Measurements from ENCODE around the gene PSMD7.

The PSMD7 gene

GRCh38 chr16:74296432-74297144 is at the start of gene PSMD7:
Gene PSMD7, plus strand, starts transcription at chr16:74296814. Its CDS starts 101 bp downstream, at chr16:74296915.
- DNase-seq: peak; percentile 94

GRCh38 chr16:74249254-74249653 is 47.4 kb upstream of the PSMD7 start:
- no peak for DNase-seq

- no peak for DNase-seq
These were observed 46.8 kb upstream of the PSMD7 start for GRCh38 chr16:74249846-74250245.

- no peak for DNase-seq
These were observed 44.3 kb upstream of the PSMD7 start for GRCh38 chr16:74252329-74252728.

GRCh38 chr16:74253161-74253938 is 43.3 kb upstream of the PSMD7 start:
- no peak for DNase-seq

GRCh38 chr16:74257061-74257460 is 39.6 kb upstream of the PSMD7 start:
- no peak for DNase-seq

GRCh38 chr16:74261068-74261467 is 35.5 kb upstream of the PSMD7 start:
- no peak for DNase-seq

- no peak for DNase-seq
These were observed 31.8 kb upstream of the PSMD7 start for GRCh38 chr16:74264811-74265210.

GRCh38 chr16:74268372-74268782 is 28.2 kb upstream of the PSMD7 start:
- no peak for DNase-seq

- DNase-seq: no peak
These were observed 24.7 kb upstream of the PSMD7 start for GRCh38 chr16:74271872-74272271.

GRCh38 chr16:74275031-74275636 is 21.5 kb upstream of the PSMD7 start:
- DNase-seq: peak; percentile 12

- DNase-seq: no peak
These were observed 20.9 kb upstream of the PSMD7 start for GRCh38 chr16:74275711-74276110.

- no peak for DNase-seq
These were observed 18.6 kb upstream of the PSMD7 start for GRCh38 chr16:74277974-74278373.

- DNase-seq: no peak
These were observed 17.3 kb upstream of the PSMD7 start for GRCh38 chr16:74279266-74279665.

- no peak for DNase-seq
These were observed 16.8 kb upstream of the PSMD7 start for GRCh38 chr16:74279805-74280204.

GRCh38 chr16:74280448-74280847 is 16.2 kb upstream of the PSMD7 start:
- no peak for DNase-seq

GRCh38 chr16:74281300-74281699 is 15.3 kb upstream of the PSMD7 start:
- no peak for DNase-seq

GRCh38 chr16:74283716-74284115 is 12.9 kb upstream of the PSMD7 start:
- DNase-seq: no peak

GRCh38 chr16:74288065-74288464 is 8.5 kb upstream of the PSMD7 start:
- DNase-seq: no peak

GRCh38 chr16:74290356-74290755 is 6.3 kb upstream of the PSMD7 start:
- no peak for DNase-seq

GRCh38 chr16:74291176-74291575 is 5.4 kb upstream of the PSMD7 start:
- DNase-seq: no peak

GRCh38 chr16:74291577-74292208 is 4.9 kb upstream of the PSMD7 start:
- no peak for DNase-seq

- DNase-seq: no peak
These were observed 546 bp upstream of the PSMD7 start for GRCh38 chr16:74296104-74296431.

Data from activated CD4-positive, alpha-beta T cell treated with anti-CD3 and anti-CD28 coated beads, Interleukin-2, Interleukin-6, amounts not matched to agents 100 ng/mL and 50 ng/mL, durations not matched to agents 16 hours and 8 hours (primary cell).